ENCODE data around the gene FBXO27. TPM values are rescaled to one million over a fixed set of nuclear protein-coding genes. Genes with fewer than 3 reads are reported as not detected.
A peak's percentile ranks its signal among the peaks of the same experiment; 100 is the strongest.

The FBXO27 gene
- total RNA-seq, 1 experiment from 2014 or later: 5.5 TPM

DNA sequence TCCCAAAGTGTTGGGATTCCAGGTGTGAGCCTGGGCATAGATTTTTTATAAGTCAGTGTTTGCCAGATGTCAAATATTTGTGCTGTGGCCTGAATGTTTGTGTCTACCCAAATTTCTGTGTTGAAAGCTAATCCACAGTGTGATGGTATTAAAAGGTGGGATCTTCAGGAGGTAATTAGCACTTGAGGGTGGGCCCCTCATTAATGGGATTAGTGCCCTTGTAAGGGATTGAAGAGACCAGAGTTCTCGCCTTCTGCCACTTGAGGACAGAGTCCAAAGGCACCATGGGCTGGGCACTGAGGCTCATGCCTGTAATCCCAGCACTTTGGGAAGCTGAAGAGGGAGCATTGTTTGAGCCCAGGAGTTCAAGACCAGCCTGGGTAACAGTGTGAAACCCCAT is 47.1 kb downstream of the FBXO27 start:
- H3K4me3 ChIP-seq (ENCODE audit: insufficient read depth, low read depth, low read length): no peak overlapping the region
- H3K36me3 ChIP-seq (replicated peaks; ENCODE audit: control insufficient read depth, insufficient read depth, low read length): no peaks in the 10 kb centered on the region
- no peak for DNase-seq
- no peaks in the 10 kb centered on the region for H3K27me3 ChIP-seq (ENCODE audit: control insufficient read depth, insufficient read depth, low read length)

DNA sequence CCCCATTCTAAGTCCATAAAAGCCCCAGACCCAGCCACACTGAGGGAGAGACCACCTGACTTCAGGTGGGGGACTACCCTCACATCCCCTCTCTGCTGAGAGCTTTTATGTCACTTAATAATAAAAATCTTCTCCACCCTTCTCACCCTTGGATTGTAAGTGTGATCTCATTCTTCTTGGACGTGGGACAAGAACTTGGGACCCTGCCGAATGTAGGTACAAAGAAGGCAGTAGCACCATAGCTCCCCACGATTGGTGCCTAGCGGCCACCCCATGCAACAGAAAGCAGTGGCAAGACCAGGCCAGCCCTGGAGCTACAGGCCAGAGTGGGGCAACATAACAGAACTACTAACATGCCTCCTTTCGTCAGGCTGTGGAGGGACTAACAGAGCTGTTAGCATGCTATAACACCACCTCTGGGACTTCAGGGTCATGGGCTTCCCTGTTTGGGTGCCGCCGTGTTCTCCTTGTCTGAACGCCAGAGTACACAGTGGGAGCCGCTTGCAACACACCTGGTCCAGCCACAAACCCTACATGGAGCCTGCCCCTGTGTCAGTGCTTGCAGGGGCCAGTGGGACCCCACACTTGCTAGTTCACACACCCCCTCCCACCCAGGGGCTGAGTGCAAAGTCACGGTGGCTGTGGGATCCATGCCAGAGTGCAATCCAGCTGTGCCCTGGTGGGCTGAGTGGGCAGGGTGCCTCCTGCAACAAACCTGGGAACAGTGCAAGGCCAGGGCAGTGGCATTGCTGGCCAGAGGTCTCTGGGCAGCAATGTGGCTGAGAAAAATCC is 51.6 kb downstream of the FBXO27 start:
- Histone ChIP-seq H3K27me3 (ENCODE audit: control insufficient read depth, insufficient read depth, low read length) (no peaks in the 10 kb centered on the region), H3K4me3 (ENCODE audit: insufficient read depth, low read depth, low read length) (no peak overlapping the region), H3K36me3 (replicated peaks; ENCODE audit: control insufficient read depth, insufficient read depth, low read length) (no peaks in the 10 kb centered on the region)
- DNase-seq: no peak

DNA sequence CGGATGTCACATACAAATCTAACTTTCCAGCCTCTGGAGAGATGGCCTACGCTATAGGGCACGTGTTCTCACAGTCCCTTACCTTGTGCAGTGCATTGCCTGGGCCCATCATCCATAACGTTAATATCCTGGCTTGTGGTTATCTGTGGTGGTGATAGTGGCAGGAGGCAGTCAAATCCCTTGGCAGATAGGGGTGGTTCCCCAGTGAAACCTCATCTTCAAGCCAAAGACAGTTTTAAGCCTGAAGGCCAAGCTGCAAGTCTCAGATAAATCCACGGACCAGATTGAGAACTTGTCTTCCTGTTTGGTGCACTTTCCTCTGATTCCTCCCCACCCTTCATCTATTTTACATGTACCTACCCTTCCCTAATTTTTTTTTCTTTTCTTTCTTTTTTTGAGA is 52.5 kb downstream of the FBXO27 start:
- Histone ChIP-seq H3K27me3 (ENCODE audit: control insufficient read depth, insufficient read depth, low read length) (no peaks in the 10 kb centered on the region), H3K4me3 (ENCODE audit: insufficient read depth, low read depth, low read length) (no peak overlapping the region), H3K36me3 (replicated peaks; ENCODE audit: control insufficient read depth, insufficient read depth, low read length) (no peaks in the 10 kb centered on the region)
- DNase-seq: no peak

DNA sequence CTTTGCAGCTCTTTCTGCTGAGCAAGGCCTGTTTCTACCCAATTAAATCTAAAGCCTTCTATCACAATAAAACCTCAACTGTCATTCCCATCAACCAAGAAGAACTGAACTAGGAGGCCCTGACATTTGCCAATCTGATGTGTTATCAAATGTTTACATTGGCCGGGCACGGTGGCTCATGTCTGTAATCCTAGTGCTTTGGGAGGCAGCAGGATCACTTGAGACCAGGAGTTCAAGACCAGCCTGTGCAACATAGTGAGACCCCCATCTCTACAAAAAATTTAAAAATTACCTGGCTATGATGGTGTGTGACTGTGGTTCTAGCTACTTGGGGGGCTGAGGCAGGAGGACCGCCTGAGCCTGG is 54.0 kb downstream of the FBXO27 start:
- Histone ChIP-seq H3K4me3 (ENCODE audit: insufficient read depth, low read depth, low read length) (no peak overlapping the region), H3K36me3 (replicated peaks; ENCODE audit: control insufficient read depth, insufficient read depth, low read length) (no peaks in the 10 kb centered on the region), H3K27me3 (ENCODE audit: control insufficient read depth, insufficient read depth, low read length) (no peaks in the 10 kb centered on the region)
- no peak for DNase-seq

DNA sequence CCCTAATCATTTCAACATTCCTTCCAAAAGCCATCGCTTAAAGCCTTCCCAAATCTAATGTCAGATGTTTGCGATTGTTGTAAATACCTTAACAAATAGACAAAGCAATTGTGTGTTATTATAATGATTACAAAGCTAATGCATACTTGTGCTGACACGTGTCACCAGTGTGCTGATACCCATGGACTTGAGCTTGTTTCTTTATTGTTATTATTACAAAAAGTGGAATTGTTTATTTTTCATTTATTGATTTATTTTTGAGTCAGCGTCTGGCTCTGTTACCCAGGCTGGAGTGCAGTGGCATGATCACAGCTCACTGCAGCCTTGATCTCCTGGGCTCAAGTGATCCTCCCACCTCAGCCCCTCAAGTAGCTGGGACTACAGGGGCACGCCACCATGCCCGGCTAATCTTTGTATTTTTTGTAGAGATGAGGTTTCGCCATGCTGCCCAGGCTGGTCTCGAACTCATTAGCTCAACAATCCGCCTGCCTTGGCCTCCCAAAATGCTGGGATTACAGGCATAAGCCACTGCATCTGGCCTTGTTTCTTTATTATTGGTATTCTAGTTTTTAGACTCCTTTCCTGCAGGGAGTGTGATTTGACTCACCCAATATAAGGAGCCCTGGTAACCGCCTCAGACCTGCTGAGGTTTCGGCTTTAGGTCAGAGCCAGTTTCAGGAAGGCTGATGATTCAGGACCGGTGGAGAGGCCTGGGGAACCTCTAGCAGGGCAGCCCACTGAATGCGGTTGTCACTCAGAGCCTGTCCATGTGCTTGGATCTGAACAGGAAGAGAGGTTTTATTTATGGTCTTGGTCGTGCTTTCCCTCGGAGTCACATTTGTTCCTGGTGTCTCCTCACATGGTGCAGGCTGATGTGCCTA is 54.7 kb downstream of the FBXO27 start:
- DNase-seq: no peak
- H3K4me3 ChIP-seq (ENCODE audit: insufficient read depth, low read depth, low read length): no peak overlapping the region
- no peaks in the 10 kb centered on the region for H3K36me3 ChIP-seq (replicated peaks; ENCODE audit: control insufficient read depth, insufficient read depth, low read length)
- no peaks in the 10 kb centered on the region for H3K27me3 ChIP-seq (ENCODE audit: control insufficient read depth, insufficient read depth, low read length)

DNA sequence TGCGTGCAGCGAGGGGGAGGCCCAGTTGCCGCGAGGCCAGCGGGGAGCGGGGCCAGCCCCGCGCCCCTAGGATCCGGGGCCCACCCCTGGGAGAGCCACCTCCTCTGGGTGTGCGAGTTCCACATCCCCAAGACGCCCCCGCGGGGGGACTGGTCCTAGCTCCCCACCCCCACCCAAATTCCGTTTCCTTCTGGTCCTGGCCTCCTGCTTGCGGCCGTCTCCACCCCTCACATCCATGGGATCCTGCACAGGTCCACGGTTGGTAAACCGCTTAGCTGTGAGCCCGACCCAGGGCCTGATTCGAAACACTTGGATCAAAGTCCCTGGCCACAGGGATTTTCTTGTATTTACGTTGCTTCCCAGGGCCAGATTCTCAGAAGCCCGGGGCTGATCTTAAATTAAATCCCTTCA is 56.5 kb downstream of the FBXO27 start:
- no peaks in the 10 kb centered on the region for H3K27me3 ChIP-seq (ENCODE audit: control insufficient read depth, insufficient read depth, low read length)
- no peaks in the 10 kb centered on the region for H3K36me3 ChIP-seq (replicated peaks; ENCODE audit: control insufficient read depth, insufficient read depth, low read length)
- peak overlapping the region; percentile 91 for H3K4me3 ChIP-seq (ENCODE audit: insufficient read depth, low read depth, low read length)
- no peak for DNase-seq

DNA sequence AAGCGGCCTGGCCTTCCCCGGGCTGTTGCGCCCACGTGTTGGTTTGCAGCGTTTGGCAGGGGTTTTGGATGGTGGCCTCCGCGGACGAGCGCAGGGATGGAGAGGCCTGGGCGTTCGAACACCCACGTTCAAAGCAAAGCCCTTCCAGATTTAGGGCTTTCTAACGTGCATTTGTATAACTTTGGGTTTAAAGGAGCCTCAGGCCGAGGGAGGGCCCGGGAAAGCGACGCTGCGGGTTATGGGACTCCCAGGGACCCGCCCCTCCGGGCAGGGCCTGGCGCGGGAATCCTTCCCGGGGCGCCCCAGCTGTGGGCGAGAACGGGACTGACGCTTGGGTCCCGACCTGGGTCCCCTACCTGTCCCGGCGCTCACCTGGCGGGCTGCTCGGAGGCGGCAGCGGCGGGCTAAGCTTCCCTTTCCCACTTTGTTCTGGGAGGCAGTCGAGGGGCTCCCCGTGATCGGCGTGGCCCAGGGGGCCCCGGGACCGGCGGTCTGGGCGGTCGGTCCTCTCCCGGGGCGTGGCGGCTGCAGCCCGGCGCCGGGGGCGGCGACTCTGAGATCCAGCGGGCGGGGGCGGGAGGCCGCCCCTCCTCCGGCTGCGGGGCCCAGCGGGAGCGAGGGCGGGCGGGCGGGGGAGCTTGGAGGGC is 57.0 kb downstream of the FBXO27 start, which contains the start of gene FBXO17:
FBXO17 (minus strand) TSS at position 529 of the 647 bp plus-strand sequence. CDS start 25,423 bp downstream, outside the sequence.
- H3K27me3 ChIP-seq (ENCODE audit: control insufficient read depth, insufficient read depth, low read length): no peaks in the 10 kb centered on the region
- DNase-seq: peak; percentile 91
- H3K4me3 ChIP-seq (ENCODE audit: insufficient read depth, low read depth, low read length): peak within 1 kb of the TSS; percentile 91

DNA sequence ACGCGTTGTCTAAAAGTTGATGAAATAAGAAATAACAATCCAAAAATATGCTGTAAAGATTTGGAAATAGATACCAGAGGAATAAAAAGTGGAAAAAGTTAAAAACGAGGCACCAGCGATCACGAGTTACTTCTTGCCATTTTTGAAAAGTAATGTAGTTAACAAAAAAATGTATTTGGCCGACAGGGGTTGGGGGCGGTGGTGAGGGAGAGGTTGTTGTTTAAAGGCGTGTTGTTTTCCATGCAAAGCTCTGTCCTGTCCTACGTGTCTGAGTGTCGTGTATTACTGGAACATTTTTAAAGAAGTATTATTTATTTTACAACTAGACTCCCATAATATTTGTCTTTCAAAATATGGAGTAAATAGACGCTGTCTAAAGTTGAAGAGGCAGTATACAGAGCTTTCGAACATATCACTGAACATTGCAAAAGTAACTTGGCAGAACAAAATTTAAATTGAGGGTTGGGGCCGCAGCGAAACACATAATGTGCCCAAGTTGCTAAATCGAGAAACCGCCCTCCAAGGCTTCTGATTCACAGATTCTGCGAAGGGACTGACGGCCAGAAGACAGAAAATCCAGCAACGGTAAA is 57.6 kb downstream of the FBXO27 start:
- Histone ChIP-seq H3K27me3 (ENCODE audit: control insufficient read depth, insufficient read depth, low read length) (no peaks in the 10 kb centered on the region), H3K36me3 (replicated peaks; ENCODE audit: control insufficient read depth, insufficient read depth, low read length) (no peaks in the 10 kb centered on the region), H3K4me3 (ENCODE audit: insufficient read depth, low read depth, low read length) (peak overlapping the region; percentile 91)
- no peak for DNase-seq

More for the DNA sequence above, 57.0 kb downstream of the FBXO27 start, which contains the start of gene FBXO17:
- H3K36me3 ChIP-seq (replicated peaks; ENCODE audit: control insufficient read depth, insufficient read depth, low read length): no peaks in the 10 kb centered on the region

Other genes starting within 250 kb of the FBXO27 start
- gene LGALS7B, start 243.3 kb downstream of the FBXO27 start, total RNA-seq (2014; rRNA removed; shearing (Covaris generic)): not detected in 2 replicates
- not detected in 2 replicates for gene LGALS4, start 219.6 kb downstream of the FBXO27 start, total RNA-seq (2014; rRNA removed; shearing (Covaris generic))
- 97.6 and 109 TPM in 2 replicates for gene ECH1, start 200.8 kb downstream of the FBXO27 start, total RNA-seq (2014; rRNA removed; shearing (Covaris generic))
- 454 and 591 TPM in 2 replicates for gene HNRNPL, start 182.6 kb downstream of the FBXO27 start, total RNA-seq (2014; rRNA removed; shearing (Covaris generic))
- 34.0 and 40.5 TPM in 2 replicates for gene RINL, start 154.3 kb downstream of the FBXO27 start, total RNA-seq (2014; rRNA removed; shearing (Covaris generic))
- gene SIRT2, start 132.9 kb downstream of the FBXO27 start, total RNA-seq (2014; rRNA removed; shearing (Covaris generic)): 11.6 and 11.8 TPM in 2 replicates
- gene NFKBIB, start 132.6 kb downstream of the FBXO27 start, total RNA-seq (2014; rRNA removed; shearing (Covaris generic)): 26.0 and 30.6 TPM in 2 replicates
- gene CCER2, start 120.4 kb downstream of the FBXO27 start, total RNA-seq (2014; rRNA removed; shearing (Covaris generic)): 0.07 TPM in 1 of 2 replicates, not detected in the other
- gene SARS2, start 101.8 kb downstream of the FBXO27 start, total RNA-seq (2014; rRNA removed; shearing (Covaris generic)): 65.9 and 75.6 TPM in 2 replicates
- gene MRPS12, start 101.6 kb downstream of the FBXO27 start, total RNA-seq (2014; rRNA removed; shearing (Covaris generic)): 106 and 115 TPM in 2 replicates
- gene FBXO17, start 56.8 kb downstream of the FBXO27 start, total RNA-seq (2014; rRNA removed; shearing (Covaris generic)): 22.2 and 25.3 TPM in 2 replicates
- gene ACP7, start 51.8 kb upstream of the FBXO27 start, total RNA-seq (2014; rRNA removed; shearing (Covaris generic)): 0.14 TPM in 1 of 2 replicates, not detected in the other
- gene PAK4, start 93.2 kb upstream of the FBXO27 start, total RNA-seq (2014; rRNA removed; shearing (Covaris generic)): 14.0 and 15.6 TPM in 2 replicates
- not detected in 2 replicates for gene NCCRP1, start 164.4 kb upstream of the FBXO27 start, total RNA-seq (2014; rRNA removed; shearing (Covaris generic))
- gene SYCN, start 171.7 kb upstream of the FBXO27 start, total RNA-seq (2014; rRNA removed; shearing (Covaris generic)): not detected in 2 replicates
- not detected in 2 replicates for gene IFNL3, start 212.5 kb upstream of the FBXO27 start, total RNA-seq (2014; rRNA removed; shearing (Covaris generic))
- not detected in 2 replicates for gene IFNL4, start 216.3 kb upstream of the FBXO27 start, total RNA-seq (2014; rRNA removed; shearing (Covaris generic))
- not detected in 2 replicates for gene IFNL2, start 235.8 kb upstream of the FBXO27 start, total RNA-seq (2014; rRNA removed; shearing (Covaris generic))

Data from H7 (cell line).